ENCODE data around the gene TMEM59L. TPM values are rescaled to one million over a fixed set of nuclear protein-coding genes. Genes with fewer than 3 reads are reported as not detected.

TMEM59L gene
- total and polyA plus RNA-seq, 9 of the 15 experiments (the other 6 are each of a cell fraction or from before 2014, with no cell fraction given), result 0.37 TPM; not detected in 8

- TF ChIP-seq ZNF707 (CRISPR knock-in tag; conservative IDR thresholded peaks at IDR 0.05) (0 out of 2 replicates have a peak, but pooled peaks have one; percentile 23), PCBP2 (IDR thresholded peaks at IDR 0.05; ENCODE audit: low read depth, low read length, poor library complexity, severe bottlenecking) (no peak), HNRNPLL (IDR thresholded peaks at IDR 0.05; ENCODE audit: low read depth, low read length, poor library complexity, severe bottlenecking) (peak; percentile 71), COPS2 (conservative IDR thresholded peaks at IDR 0.05) (no peak), RERE (CRISPR knock-in tag; IDR thresholded peaks at IDR 0.05; ENCODE audit: borderline replicate concordance) (no peak), ZFP91 (CRISPR knock-in tag; IDR thresholded peaks at IDR 0.05) (0 out of 2 replicates have a peak, but pooled peaks have one; percentile 70), ZNF318 (IDR thresholded peaks at IDR 0.05; ENCODE audit: borderline replicate concordance in 1 of 2, low read depth in 1 of 2) (no peak), ZNF766 (CRISPR knock-in tag; conservative IDR thresholded peaks at IDR 0.05) (peak; percentile 68; the same call in 1 of the 2 replicates), TARDBP (IDR thresholded peaks at IDR 0.05) (peak; percentile 68; the same call in 1 of the 2 replicates)
These were observed 23.9 kb upstream of the TMEM59L start, which contains the start of gene REX1BD (continued) for GRCh38 chr19:18588611-18589379.
